Retinal pigment epithelial cell (primary cell): ENCODE results near the gene GPR152.
A peak's percentile ranks its signal among the peaks of the same experiment; 100 is the strongest.
"Not testable (repeated sequence)": the region's sequence is repeated elsewhere in the genome, so short reads cannot be mapped to it uniquely, and the experiment has no call there.

Source experiments
- DNase-seq: peaks from one replicate; pipeline ENCODE4 v3.0.0-alpha.2; 2010; ENCODE audit warnings: low read depth
- H3K4me3 ChIP-seq: 2 replicates; pipeline ENCODE4 v1.5.1; 2011; ENCODE audit warnings: mild to moderate bottlenecking, low read length, control low read depth, moderate library complexity
- CTCF ChIP-seq: conservative IDR thresholded peaks from 2 replicates; pipeline ENCODE4 v1.5.1; 2011; ENCODE audit warnings: low read depth, low read length, control low read depth, inconsistent platforms

Gene GPR152

GRCh38 chr11:67470337-67471002 is 17.9 kb upstream of the GPR152 start:
- no peak for TF ChIP-seq CTCF
- no peak overlapping the region for H3K4me3 ChIP-seq
- DNase-seq = no peak

GRCh38 chr11:67469508-67469811 is 16.9 kb upstream of the GPR152 start:
- no peak for DNase-seq
- peak overlapping the region; percentile 72 for H3K4me3 ChIP-seq
- no peak for TF ChIP-seq CTCF

- H3K4me3 ChIP-seq = peak within 1 kb of the TSS; percentile 72
- DNase-seq = peak; percentile 63
- peak; percentile 18 for TF ChIP-seq CTCF
Measured at GRCh38 chr11:67468759-67469507, 16.4 kb upstream of the GPR152 start, which contains the start of gene TMEM134. TMEM134 (minus strand) TSS chr11:67469251; CDS start chr11:67469192, 59 bp downstream.

- DNase-seq = no peak
- peak overlapping the region; percentile 70 for H3K4me3 ChIP-seq
- no peak for TF ChIP-seq CTCF
Measured at GRCh38 chr11:67468456-67468758, 15.9 kb upstream of the GPR152 start.

GRCh38 chr11:67468056-67468455 is 15.5 kb upstream of the GPR152 start:
- no peak for DNase-seq
- no peak for TF ChIP-seq CTCF
- H3K4me3 ChIP-seq = peak overlapping the region; percentile 70

- no peak for TF ChIP-seq CTCF
- no peak overlapping the region for H3K4me3 ChIP-seq
Measured at GRCh38 chr11:67466962-67467771, 14.6 kb upstream of the GPR152 start.

GRCh38 chr11:67466367-67466766 is 13.8 kb upstream of the GPR152 start:
- no peak for TF ChIP-seq CTCF
- no peak overlapping the region for H3K4me3 ChIP-seq
- DNase-seq = no peak

More at GRCh38 chr11:67466962-67467771, 14.6 kb upstream of the GPR152 start:
- DNase-seq = no peak

GRCh38 chr11:67465530-67465929 is 13.0 kb upstream of the GPR152 start:
- H3K4me3 ChIP-seq = peak overlapping the region; percentile 68
- DNase-seq = not testable (repeated sequence)
